Right atrium auricular region (tissue), 2 donors: Measurements from ENCODE around the gene PRICKLE2. TPM values are rescaled to one million over a fixed set of nuclear protein-coding genes. Genes with fewer than 3 reads are reported as not detected.
A peak's percentile ranks its signal among the peaks of the same experiment; 100 is the strongest.

Experiments
- DNase-seq: peaks from one replicate; pipeline ENCODE4 v3.0.0-alpha.2; 2019; ENCODE audit warnings: low spot score
- H3K27ac ChIP-seq, 2 donors: fragments of 200-600 bp; sonication (generic); 1 replicate in 1 of 2; 2 replicates in 1 of 2; pipeline ENCODE4 v1.5.1; 2016 to 2019
- H3K27me3 ChIP-seq, 2 donors: fragments of 200-600 bp; sonication (generic); one replicate each; pipeline versions ENCODE4 v1.5.1 to v1.6.0; 2017 to 2019
- H3K36me3 ChIP-seq: fragments of 200-600 bp; sonication (generic); one replicate; pipeline ENCODE4 v1.5.1; 2016
- H3K4me1 ChIP-seq, 2 donors: fragments of 200-600 bp; sonication (generic); one replicate each; pipeline versions ENCODE4 v1.5.1 to v1.6.0; 2017 to 2019
- H3K4me3 ChIP-seq, 2 donors: fragments of 200-600 bp; sonication (generic); 1 replicate in 1 of 2; 2 replicates in 1 of 2; pipeline ENCODE4 v1.5.1; 2017 to 2019; ENCODE audit warnings: mild to moderate bottlenecking in 1 of 2, moderate library complexity in 1 of 2
- H3K9me3 ChIP-seq, 2 donors: fragments of 200-600 bp; sonication (generic); one replicate each; pipeline ENCODE4 v1.5.1; 2019
- CTCF ChIP-seq, 2 donors: fragments of 200-600 bp; sonication (generic); IDR thresholded peaks; one replicate each; pipeline ENCODE4 v1.5.1; 2019; ENCODE audit warnings: antibody characterized with exemption in 2 of 2
- total RNA-seq, 2 donors: library from RNA; depleted of rRNA; stranded (reverse); fragments of >200 nt; gene quantifications; one replicate each; pipeline ENCODE4 v1.1.0, GENCODE V29; 2016

PRICKLE2 gene
- total RNA-seq, 2 donors from 2014 or later = 18.4 to 22.2 TPM

DNA sequence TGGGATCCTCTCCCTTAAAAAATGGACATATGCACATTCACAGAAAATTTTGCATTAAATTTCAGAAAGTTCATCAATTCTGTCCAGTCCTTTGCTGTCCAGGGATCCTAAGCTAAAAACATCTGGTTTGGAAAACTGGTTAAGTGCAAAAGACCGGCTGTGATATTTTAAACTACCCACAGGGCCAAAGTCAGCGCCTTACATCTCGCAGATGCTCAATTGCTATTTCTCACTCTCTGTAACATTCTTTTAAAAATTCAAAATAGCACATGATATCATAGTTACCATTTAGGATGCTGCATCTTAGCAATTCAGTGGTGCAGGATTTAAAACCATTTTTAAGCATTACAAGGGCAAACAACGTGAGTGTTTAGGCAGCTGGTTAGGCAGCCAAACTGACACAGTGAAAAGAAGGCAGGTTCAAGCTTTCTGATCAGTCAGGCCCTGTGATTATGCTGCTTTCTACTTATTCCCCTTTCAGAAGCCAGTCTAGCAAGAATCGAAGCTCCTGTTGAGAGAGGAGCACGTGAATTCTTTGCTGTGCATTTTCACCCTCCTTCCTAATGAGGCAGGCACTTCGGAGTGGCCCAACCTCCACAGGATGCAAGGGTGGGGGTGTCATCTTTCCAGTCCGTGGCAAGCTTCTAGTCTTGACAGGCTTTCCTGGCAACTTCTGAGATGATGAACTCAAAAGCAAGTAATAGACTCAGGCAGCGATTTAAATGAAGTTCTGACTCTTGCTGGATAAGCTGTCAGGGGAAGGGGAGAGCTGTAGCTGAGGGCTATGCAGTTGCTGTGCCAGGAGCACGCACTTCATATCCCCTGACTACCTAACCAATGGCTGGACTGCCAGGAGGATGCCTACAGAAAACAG lies 8.8 kb downstream of the PRICKLE2 start:
- Histone ChIP-seq H3K36me3 (no peaks in the 10 kb centered on the region), H3K27me3 (no peaks in the 10 kb centered on the region), H3K4me3 (no peak overlapping the region)

GRCh38 chr3:64215559-64215958 lies 9.7 kb downstream of the PRICKLE2 start:
- TF ChIP-seq CTCF (IDR thresholded peaks at IDR 0.05) = no peak
- Histone ChIP-seq H3K4me1 (peaks cover 0 to 71% of the 10 kb centered on the region in 2 donors), H3K4me3 (no peak overlapping the region), H3K27me3 (no peaks in the 10 kb centered on the region), H3K9me3 (no peaks in the 10 kb centered on the region), H3K27ac (peak overlapping the region; percentile 46 to 82), H3K36me3 (no peaks in the 10 kb centered on the region)
- no peak for DNase-seq

More for the DNA sequence above, 8.8 kb downstream of the PRICKLE2 start:
- no peak for TF ChIP-seq CTCF (IDR thresholded peaks at IDR 0.05)
- DNase-seq = no peak
- Histone ChIP-seq H3K27ac (peak overlapping the region; percentile 46 to 68), H3K4me1 (peaks cover 0 to 74% of the 10 kb centered on the region in 2 donors), H3K9me3 (no peaks in the 10 kb centered on the region)

- Histone ChIP-seq H3K36me3 (no peaks in the 10 kb centered on the region), H3K27ac (peak overlapping the region; percentile 66 to 82), H3K4me1 (peaks cover 0 to 71% of the 10 kb centered on the region in 2 donors), H3K4me3 (no peak overlapping the region), H3K9me3 (no peaks in the 10 kb centered on the region), H3K27me3 (no peaks in the 10 kb centered on the region)
- no peak for TF ChIP-seq CTCF (IDR thresholded peaks at IDR 0.05)
- no peak for DNase-seq
These were observed 10.2 kb downstream of the PRICKLE2 start for GRCh38 chr3:64215103-64215502.

DNA sequence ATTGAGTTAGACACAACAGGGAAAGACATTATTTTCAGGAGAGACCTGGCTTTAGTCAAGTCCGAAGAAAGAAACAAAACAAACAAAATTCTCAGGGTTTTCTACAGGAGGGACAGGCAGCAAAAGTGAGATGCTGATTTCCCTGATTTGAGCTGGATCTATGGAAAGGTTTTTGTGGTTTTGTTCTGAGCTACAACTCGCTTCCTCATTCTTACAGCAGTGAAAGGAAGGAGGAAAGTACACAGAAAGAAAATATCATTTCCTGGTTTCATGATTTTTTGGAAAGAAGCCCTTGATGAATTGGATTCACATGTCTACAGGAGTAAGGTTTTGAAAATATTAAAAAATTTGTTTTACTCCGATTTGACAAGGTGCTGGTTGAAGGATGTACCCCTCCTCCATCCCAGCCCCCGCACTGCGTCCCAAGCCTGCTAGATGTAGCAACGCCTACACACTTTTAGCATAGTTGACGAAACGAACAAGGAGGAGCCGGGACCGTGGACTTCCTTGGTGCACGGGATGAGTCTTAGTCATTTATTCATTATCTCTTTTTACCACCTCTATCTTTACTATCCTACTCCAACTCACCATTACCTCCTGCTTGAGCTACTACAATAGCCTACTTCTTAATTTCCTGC lies 10.8 kb downstream of the PRICKLE2 start:
- H3K9me3 ChIP-seq = no peaks in the 10 kb centered on the region
- no peak for TF ChIP-seq CTCF (IDR thresholded peaks at IDR 0.05)
- H3K27ac ChIP-seq = peak overlapping the region; percentile 66 to 82
- no peaks in the 10 kb centered on the region for H3K27me3 ChIP-seq
- peak overlapping the region; percentile 18 to 29 for H3K4me3 ChIP-seq
- no peaks in the 10 kb centered on the region for H3K36me3 ChIP-seq
- DNase-seq = peak; percentile 72
- H3K4me1 ChIP-seq = peaks cover 0 to 71% of the 10 kb centered on the region in 2 donors

GRCh38 chr3:64213962-64214379 lies 11.3 kb downstream of the PRICKLE2 start:
- no peaks in the 10 kb centered on the region for H3K9me3 ChIP-seq
- H3K4me1 ChIP-seq = peaks cover 0 to 69% of the 10 kb centered on the region in 2 donors
- peak; percentile 69 for DNase-seq
- no peak for TF ChIP-seq CTCF (IDR thresholded peaks at IDR 0.05)
- H3K27ac ChIP-seq = peak overlapping the region; percentile 66 to 82
- no peaks in the 10 kb centered on the region for H3K36me3 ChIP-seq
- no peaks in the 10 kb centered on the region for H3K27me3 ChIP-seq
- peak overlapping the region; percentile 18 to 29 for H3K4me3 ChIP-seq
